H1 (cell line): ENCODE results near the gene DHX36. TPM values are rescaled to one million over a fixed set of nuclear protein-coding genes. Genes with fewer than 3 reads are reported as not detected.

ENCODE experiments used
- CTCF ChIA-PET: fragments of 300-600 bp; sonication (Branson Sonifier 250); formaldehyde crosslinking; loops from one replicate; lab custom pipeline; 2021; ENCODE audit not compliant: partially characterized antibody; lab: Charles Lee
- POLR2A ChIA-PET: fragments of 300-600 bp; sonication (Branson Sonifier 250); formaldehyde crosslinking; loops from one replicate; lab custom pipeline; 2021; ENCODE audit warnings: inconsistent platforms; ENCODE audit not compliant: partially characterized antibody; lab: Charles Lee
- DNase-seq, 2 experiments: peaks; one replicate each; pipeline versions ENCODE4 v3.0.0 to v3.0.0-alpha.2; 2010 to 2022; ENCODE audit warnings: low spot score in 2 of 2, low read depth in 1 of 2, mixed read lengths in 1 of 2
- FAIRE-seq: peaks from 2 replicates; lab custom pipeline; 2011; peaks lifted over from hg19 to GRCh38; lab: Jason Lieb, UNC
- H2AFZ ChIP-seq: 2 replicates; pipeline ENCODE4 v1.8.1; 2012; ENCODE audit warnings: low read length, inconsistent platforms
- H2AK5ac ChIP-seq: 2 replicates; pipeline ENCODE4 v1.6.1; 2013; ENCODE audit warnings: low read depth, low read length
- H2BK120ac ChIP-seq: replicated peaks from 2 replicates; pipeline ENCODE3; 2013; ENCODE audit warnings: low read depth, low read length, inconsistent platforms
- H2BK12ac ChIP-seq: 2 replicates; pipeline ENCODE4 v1.6.1; 2013; ENCODE audit warnings: low read depth, low read length
- H2BK15ac ChIP-seq: 2 replicates; pipeline ENCODE4 v1.6.1; 2013; ENCODE audit warnings: low read length
- H2BK20ac ChIP-seq: 2 replicates; pipeline ENCODE4 v1.6.1; 2013; ENCODE audit warnings: low read length
- H2BK5ac ChIP-seq: 2 replicates; pipeline ENCODE4 v1.6.1; 2013; ENCODE audit warnings: low read depth, low read length
- H3K14ac ChIP-seq: 2 replicates; pipeline ENCODE4 v1.6.1; 2013; ENCODE audit warnings: inconsistent platforms; ENCODE audit not compliant: insufficient read length
- H3K18ac ChIP-seq: 2 replicates; pipeline ENCODE4 v1.6.1; 2013; ENCODE audit warnings: low read length; ENCODE audit errors: extremely low read depth
- H3K23ac ChIP-seq: 2 replicates; pipeline ENCODE4 v1.6.1; 2013; ENCODE audit warnings: inconsistent platforms; ENCODE audit not compliant: insufficient read length
- H3K23me2 ChIP-seq: 2 replicates; pipeline ENCODE4 v1.6.1; 2013; ENCODE audit warnings: low read depth, low read length
- H3K27ac ChIP-seq: 2 replicates; pipeline ENCODE4 v1.6.1; 2011; ENCODE audit warnings: low read depth, low read length, inconsistent platforms
- H3K27me3 ChIP-seq, 4 experiments: replicated peaks in 1 of 4; 1 replicate in 1 of 4; 2 replicates in 3 of 4; pipeline versions ENCODE4 v1.6.1 to v1.8.1; 2011 to 2013; ENCODE audit warnings: low read length in 3 of 4, mild to moderate bottlenecking in 3 of 4, inconsistent platforms in 2 of 4, mixed read lengths in 2 of 4, moderate library complexity in 1 of 4; ENCODE audit not compliant: control insufficient read depth in 3 of 4, insufficient read depth in 3 of 4; ENCODE audit errors: extremely low read depth in 1 of 4
- H3K36me3 ChIP-seq, 4 experiments: 2 replicates each; pipeline versions ENCODE4 v1.6.1 to v1.8.1; 2011 to 2013; ENCODE audit warnings: mild to moderate bottlenecking in 4 of 4, low read length in 3 of 4, moderate library complexity in 2 of 4, control low read depth in 1 of 4, inconsistent platforms in 1 of 4; ENCODE audit not compliant: insufficient read depth in 4 of 4, control insufficient read depth in 2 of 4
- H3K4ac ChIP-seq: replicated peaks from 2 replicates; pipeline ENCODE3; 2013; ENCODE audit warnings: low read length, low read depth, mixed read lengths, inconsistent platforms; ENCODE audit not compliant: insufficient read length
- H3K4me1 ChIP-seq, 4 experiments: replicated peaks in 1 of 4; 1 replicate in 1 of 4; 2 replicates in 3 of 4; pipeline versions ENCODE4 v1.6.1 to v1.8.1; 2011 to 2013; ENCODE audit warnings: low read length in 3 of 4, inconsistent platforms in 2 of 4, mixed read lengths in 1 of 4; ENCODE audit not compliant: insufficient read depth in 4 of 4, control insufficient read depth in 3 of 4
- H3K4me2 ChIP-seq, 2 experiments: 2 replicates each; pipeline versions ENCODE4 v1.6.1 to v1.8.1; 2011 to 2013; ENCODE audit warnings: low read depth in 2 of 2, low read length in 2 of 2, control low read depth in 1 of 2, inconsistent platforms in 1 of 2, mild to moderate bottlenecking in 1 of 2; ENCODE audit not compliant: insufficient read depth in 1 of 2
- H3K4me3 ChIP-seq, 4 experiments: fragments of 200-600, 300-600 bp in 1 of 4; sonication (generic), shearing (Covaris generic), sonication (Bioruptor Twin) in 1 of 4; 2 replicates each; pipeline versions ENCODE4 v1.5.1 to v1.8.1; 2011 to 2016; ENCODE audit warnings: low read length in 4 of 4, low read depth in 3 of 4, control low read depth in 2 of 4, inconsistent platforms in 2 of 4, mild to moderate bottlenecking in 2 of 4, mixed read lengths in 1 of 4, moderate library complexity in 1 of 4; ENCODE audit not compliant: insufficient read depth in 2 of 4; ENCODE audit errors: extremely low read depth in 1 of 4
- H3K56ac ChIP-seq: replicated peaks from 2 replicates; pipeline ENCODE3; 2013; ENCODE audit warnings: low read depth, mild to moderate bottlenecking, mixed read lengths, low read length, inconsistent platforms; ENCODE audit not compliant: insufficient read length
- H3K79me1 ChIP-seq: 2 replicates; pipeline ENCODE4 v1.6.1; 2013; ENCODE audit warnings: low read depth, low read length, control low read depth
- H3K79me2 ChIP-seq, 2 experiments: 2 replicates each; pipeline versions ENCODE4 v1.6.1 to v1.8.1; 2012 to 2013; ENCODE audit warnings: low read length in 2 of 2, mild to moderate bottlenecking in 2 of 2, inconsistent platforms in 1 of 2; ENCODE audit not compliant: insufficient read depth in 2 of 2, control insufficient read depth in 1 of 2
- H3K9ac ChIP-seq, 4 experiments: replicated peaks in 1 of 4; 1 replicate in 1 of 4; 2 replicates in 3 of 4; pipeline versions ENCODE4 v1.6.1 to v1.8.1; 2011 to 2013; ENCODE audit warnings: low read depth in 3 of 4, low read length in 3 of 4, control low read depth in 2 of 4, mild to moderate bottlenecking in 2 of 4, moderate library complexity in 2 of 4, inconsistent platforms in 1 of 4; ENCODE audit errors: extremely low read depth in 1 of 4
- H3K9me3 ChIP-seq, 2 experiments: 2 replicates each; pipeline versions ENCODE4 v1.6.1 to v1.8.1; 2012 to 2013; ENCODE audit warnings: mild to moderate bottlenecking in 2 of 2, moderate library complexity in 2 of 2, control low read depth in 1 of 2, inconsistent platforms in 1 of 2, low read depth in 1 of 2, low read length in 1 of 2, mixed read lengths in 1 of 2; ENCODE audit not compliant: insufficient read depth in 2 of 2
- H4K20me1 ChIP-seq, 2 experiments: replicated peaks in 1 of 2; 2 replicates each; pipeline versions ENCODE3 to v1.8.1; 2011 to 2013; ENCODE audit warnings: inconsistent platforms in 2 of 2, low read length in 2 of 2, mild to moderate bottlenecking in 1 of 2; ENCODE audit not compliant: insufficient read depth in 2 of 2, control insufficient read depth in 1 of 2
- H4K5ac ChIP-seq: 2 replicates; pipeline ENCODE4 v1.6.1; 2013; ENCODE audit warnings: low read length, low read depth, mixed read lengths, inconsistent platforms; ENCODE audit not compliant: insufficient read length
- H4K8ac ChIP-seq: 2 replicates; pipeline ENCODE4 v1.8.0; 2013; ENCODE audit warnings: mild to moderate bottlenecking, moderate library complexity, low read length, inconsistent platforms; ENCODE audit not compliant: insufficient read depth; ENCODE audit errors: extremely low read depth
- H4K91ac ChIP-seq: replicated peaks from 2 replicates; pipeline ENCODE3; 2013; ENCODE audit warnings: low read length, mixed read lengths, inconsistent platforms; ENCODE audit not compliant: insufficient read length
- CTCF ChIP-seq, 3 experiments: IDR thresholded peaks; 1 replicate in 2 of 3; 2 replicates in 1 of 3; pipeline versions ENCODE4 v1.5.1 to v1.6.1; 2011; ENCODE audit warnings: low read length in 3 of 3, mild to moderate bottlenecking in 3 of 3, inconsistent platforms in 2 of 3, low read depth in 1 of 3, moderate library complexity in 1 of 3; ENCODE audit not compliant: insufficient read depth in 1 of 3; ENCODE audit errors: control extremely low read depth in 1 of 3
- EP300 ChIP-seq, 2 experiments: IDR thresholded peaks; 1 replicate in 1 of 2; 2 replicates in 1 of 2; pipeline ENCODE4 v1.6.1; 2011 to 2012; ENCODE audit warnings: low read depth in 2 of 2, low read length in 2 of 2, mild to moderate bottlenecking in 2 of 2, borderline replicate concordance in 1 of 2, inconsistent platforms in 1 of 2, moderate library complexity in 1 of 2
- GTF2F1 ChIP-seq: IDR thresholded peaks from 2 replicates; pipeline ENCODE4 v1.6.1; 2012; ENCODE audit warnings: low read depth, low read length, improper control_type of control experiment, borderline replicate concordance
- YY1 ChIP-seq: IDR thresholded peaks from 2 replicates; pipeline ENCODE4 v1.6.1; 2011; ENCODE audit warnings: low read depth, mild to moderate bottlenecking, low read length
- WGBS, 2 experiments: shearing (Covaris generic) in 1 of 2; methylation state at CpG; one replicate each; pipeline versions ENCODE4 v1.1.6 to v1.1.7; 2013 to 2015; ENCODE audit warnings: low lambda C conversion rate in 2 of 2, mixed read lengths in 2 of 2, inconsistent platforms in 1 of 2, low coverage in 1 of 2, missing lambda C conversion rate in 1 of 2; ENCODE audit not compliant: insufficient replicate concordance in 2 of 2, insufficient coverage in 1 of 2, insufficient read length in 1 of 2; ENCODE audit errors: extremely low coverage in 1 of 2, missing lambda C conversion rate in 1 of 2; 5-methylcytosine and 5-hydroxymethylcytosine counted together
- polyA plus RNA-seq, 7 experiments: library from polyadenylated mRNA; depleted of rRNA in 3 of 7; stranded (reverse) in 5 of 7; unstranded in 2 of 7; fragments of >200 nt in 5 of 7; fragments of 200-250 nt in 2 of 7; gene quantifications; 1 replicate in 5 of 7; 2 replicates in 1 of 7; 4 replicates in 1 of 7; pipeline versions ENCODE4 v1.2.1 to v1.2.3, GENCODE V29; 2011 to 2013; ENCODE audit warnings: missing spikeins in 2 of 7, mixed read lengths in 2 of 7
- total RNA-seq: library from RNA; stranded (reverse); fragmentation: NEBNext Ultra II Directional; extraction: Animal tissue kit (Norgen Biotek cat#: 25700); gene quantifications from 2 replicates; pipeline ENCODE4 v1.2.1, GENCODE V29; 2021

DHX36 gene
- total and polyA plus RNA-seq, 2 of the 8 experiments (the other 6 are each of a cell fraction or from before 2014, with no cell fraction given), result 44.9 to 131 TPM

- H3K36me3 ChIP-seq, result peaks cover 10 to 96% (median 43%) of the 10 kb centered on the region in 4 experiments
- TF ChIP-seq GTF2F1 (no peak), CTCF (IDR thresholded peaks at IDR 0.05; ENCODE audit: control extremely low read depth in 1 of 3, insufficient read depth in 1 of 3, low read depth in 1 of 3, low read length in 3 of 3) (no peak), YY1 (no peak), EP300 (IDR thresholded peaks at IDR 0.05; ENCODE audit: borderline replicate concordance in 1 of 2, low read depth in 2 of 2, low read length in 2 of 2) (no peak)
- H3K23ac ChIP-seq, result no peak overlapping the region
- no peak overlapping the region for H3K9ac ChIP-seq
- H2BK120ac ChIP-seq, result no peak overlapping the region
- H4K91ac ChIP-seq, result no peak overlapping the region
- H3K4ac ChIP-seq, result no peak overlapping the region
- DNase-seq (no peak), FAIRE-seq (no peak)
- H3K27me3 ChIP-seq, result no peaks in the 10 kb centered on the region
- no peak overlapping the region for H2BK15ac ChIP-seq
- POLR2A ChIA-PET, result no interaction called here
- H3K79me1 ChIP-seq, result no peaks in the 10 kb centered on the region
- no peak overlapping the region for H3K56ac ChIP-seq
- H2BK5ac ChIP-seq, result no peak overlapping the region
- H3K4me2 ChIP-seq, result no peak overlapping the region
- H3K27ac ChIP-seq, result no peak overlapping the region
- no peak overlapping the region for H3K18ac ChIP-seq
- no peaks in the 10 kb centered on the region for H3K23me2 ChIP-seq
- no peak overlapping the region for H2BK20ac ChIP-seq
- H4K8ac ChIP-seq, result no peak overlapping the region
- no peaks in the 10 kb centered on the region for H3K4me1 ChIP-seq
- H3K14ac ChIP-seq, result no peak overlapping the region
- H3K9me3 ChIP-seq, result no peaks in the 10 kb centered on the region
- no peak overlapping the region for H2BK12ac ChIP-seq
- H2AK5ac ChIP-seq, result no peak overlapping the region
- peaks cover 0 to 4% of the 10 kb centered on the region in 2 experiments; a peak in 1 of 4 replicates for H3K79me2 ChIP-seq
- H4K20me1 ChIP-seq, result no peaks in the 10 kb centered on the region
- H4K5ac ChIP-seq, result no peak overlapping the region
- CTCF ChIA-PET, result no interaction called here
- no peak overlapping the region for H3K4me3 ChIP-seq
- WGBS, 2 experiments, result 92% methylated on average over 2 of the region's 2 CpGs; no CpG with 5 or more reads in 1 of the 2 experiments
- no peak overlapping the region for H2AFZ ChIP-seq
These were observed 48.3 kb downstream of the DHX36 start for GRCh38 chr3:154275965-154276364.
